ENCODE data around the gene MRPL41.
"Not testable (repeated sequence)": the region's sequence is repeated elsewhere in the genome, so short reads cannot be mapped to it uniquely, and the experiment has no call there.

MRPL41 gene

GRCh38 chr9:137522746-137523455, 28.8 kb upstream of the MRPL41 start:
- no peak for DNase-seq (ENCODE audit: low spot score)

- no peak for DNase-seq (ENCODE audit: low spot score)
Observed at GRCh38 chr9:137524161-137524980, 27.3 kb upstream of the MRPL41 start.

GRCh38 chr9:137524981-137525317, 26.7 kb upstream of the MRPL41 start:
- no peak for DNase-seq (ENCODE audit: low spot score)

GRCh38 chr9:137530331-137530730, 21.3 kb upstream of the MRPL41 start:
- DNase-seq (ENCODE audit: low spot score), result no peak

GRCh38 chr9:137531099-137531765, 20.4 kb upstream of the MRPL41 start:
- DNase-seq (ENCODE audit: low spot score), result no peak

- not testable (repeated sequence) for DNase-seq (ENCODE audit: low spot score)
Observed at GRCh38 chr9:137532891-137533468, 18.7 kb upstream of the MRPL41 start.

- DNase-seq (ENCODE audit: low spot score), result peak; percentile 24
Observed at GRCh38 chr9:137534256-137535119, 17.2 kb upstream of the MRPL41 start.

- DNase-seq (ENCODE audit: low spot score), result no peak
Observed at GRCh38 chr9:137535120-137535428, 16.6 kb upstream of the MRPL41 start.

GRCh38 chr9:137536594-137537131, 15.0 kb upstream of the MRPL41 start:
- DNase-seq (ENCODE audit: low spot score), result not testable (repeated sequence)

GRCh38 chr9:137538058-137538457, 13.6 kb upstream of the MRPL41 start:
- no peak for DNase-seq (ENCODE audit: low spot score)

GRCh38 chr9:137540536-137540935, 11.1 kb upstream of the MRPL41 start:
- no peak for DNase-seq (ENCODE audit: low spot score)

- no peak for DNase-seq (ENCODE audit: low spot score)
Observed at GRCh38 chr9:137542486-137542885, 9.2 kb upstream of the MRPL41 start.

GRCh38 chr9:137543237-137543963, 8.3 kb upstream of the MRPL41 start:
- DNase-seq (ENCODE audit: low spot score), result no peak

- no peak for DNase-seq (ENCODE audit: low spot score)
Observed at GRCh38 chr9:137544176-137544760, 7.4 kb upstream of the MRPL41 start.

- DNase-seq (ENCODE audit: low spot score), result no peak
Observed at GRCh38 chr9:137545123-137545522, 6.6 kb upstream of the MRPL41 start.

GRCh38 chr9:137547687-137548543, 3.8 kb upstream of the MRPL41 start:
- no peak for DNase-seq (ENCODE audit: low spot score)

- peak; percentile 57 for DNase-seq (ENCODE audit: low spot score)
Observed at GRCh38 chr9:137550231-137550621, 1.5 kb upstream of the MRPL41 start, which contains the start of gene PNPLA7. Gene PNPLA7, minus strand, starts transcription at chr9:137550402. Its CDS starts 205 bp downstream, at chr9:137550197.

- DNase-seq (ENCODE audit: low spot score), result not testable (repeated sequence)
Observed at GRCh38 chr9:137550958-137551263, 768 bp upstream of the MRPL41 start.

- no peak for DNase-seq (ENCODE audit: low spot score)
Observed at GRCh38 chr9:137552022-137552768, 516 bp downstream of the MRPL41 start.

Data from hematopoietic multipotent progenitor cell treated with erythropoietin and hydrocortisone succinate and interleukin-3 and kit ligand, for 17 days (in vitro differentiated cells).